K562 (cell line): Measurements from ENCODE around the gene MRPL19. TPM values are rescaled to one million over a fixed set of nuclear protein-coding genes. Genes with fewer than 3 reads are reported as not detected.

Source experiments
- NCOA4 ChIP-seq: fragments of 450-650 bp; IDR thresholded peaks from 2 replicates; pipeline ENCODE4 v1.6.1; 2018; ENCODE audit warnings: mild to moderate bottlenecking; ENCODE audit not compliant: partially characterized antibody
- PTRF ChIP-seq: fragments of 450-650 bp; IDR thresholded peaks from 2 replicates; pipeline ENCODE4 v1.6.1; 2016; ENCODE audit warnings: mild to moderate bottlenecking, missing genetic modification characterization, missing compliant biosample characterization
- RFX5 ChIP-seq: IDR thresholded peaks from 2 replicates; pipeline ENCODE4 v1.6.1; 2011; ENCODE audit warnings: low read depth, mild to moderate bottlenecking, improper control_type of control experiment, low read length
- TRIM28 ChIP-seq: fragments of 450-650 bp; IDR thresholded peaks from 2 replicates; pipeline ENCODE4 v1.6.1; 2017
- polyA plus RNA-seq, 8 experiments: library from polyadenylated mRNA; depleted of rRNA in 4 of 8; stranded (reverse) in 5 of 8; unstranded in 3 of 8; fragments of >200 nt; fragmentation: Nextera tagmentation in 2 of 8; fragmentation: Illumina TruSeq in 1 of 8; extraction: Ambion mirVana in 2 of 8; extraction: Trizol in 1 of 8; gene quantifications; 2 replicates each; pipeline versions ENCODE4 v1.2.1 to v1.2.3, GENCODE V29; 2011 to 2014; ENCODE audit warnings: inconsistent platforms in 1 of 8, missing spikeins in 1 of 8
- total RNA-seq, 7 experiments: library from RNA; depleted of rRNA in 6 of 7; stranded (reverse); fragments of >200 nt in 6 of 7; fragmentation: Illumina TruSeq in 2 of 7; extraction: Trizol in 2 of 7; gene quantifications; 2 replicates each; pipeline versions ENCODE4 v1.2.1 to v1.2.3, GENCODE V29; 2011 to 2021; ENCODE audit warnings: low replicate concordance in 1 of 7
- TF ChIP-seq, protein P1 (sequence below), 2 experiments: fragments of 450-650 bp; IDR thresholded peaks; 2 replicates each; pipeline ENCODE4 v1.6.1; 2016; ENCODE audit warnings: mild to moderate bottlenecking in 2 of 2, borderline replicate concordance in 1 of 2, low read depth in 1 of 2, moderate library complexity in 1 of 2
- TF ChIP-seq, protein P2 (sequence below): IDR thresholded peaks from 2 replicates; pipeline ENCODE4 v1.6.1; 2014; ENCODE audit warnings: antibody characterized with exemption

MRPL19 gene
- total and polyA plus RNA-seq, 9 of the 15 experiments (the other 6 are each of a cell fraction or from before 2014, with no cell fraction given): 9.7 to 65.9 (median 56.1) TPM

DNA sequence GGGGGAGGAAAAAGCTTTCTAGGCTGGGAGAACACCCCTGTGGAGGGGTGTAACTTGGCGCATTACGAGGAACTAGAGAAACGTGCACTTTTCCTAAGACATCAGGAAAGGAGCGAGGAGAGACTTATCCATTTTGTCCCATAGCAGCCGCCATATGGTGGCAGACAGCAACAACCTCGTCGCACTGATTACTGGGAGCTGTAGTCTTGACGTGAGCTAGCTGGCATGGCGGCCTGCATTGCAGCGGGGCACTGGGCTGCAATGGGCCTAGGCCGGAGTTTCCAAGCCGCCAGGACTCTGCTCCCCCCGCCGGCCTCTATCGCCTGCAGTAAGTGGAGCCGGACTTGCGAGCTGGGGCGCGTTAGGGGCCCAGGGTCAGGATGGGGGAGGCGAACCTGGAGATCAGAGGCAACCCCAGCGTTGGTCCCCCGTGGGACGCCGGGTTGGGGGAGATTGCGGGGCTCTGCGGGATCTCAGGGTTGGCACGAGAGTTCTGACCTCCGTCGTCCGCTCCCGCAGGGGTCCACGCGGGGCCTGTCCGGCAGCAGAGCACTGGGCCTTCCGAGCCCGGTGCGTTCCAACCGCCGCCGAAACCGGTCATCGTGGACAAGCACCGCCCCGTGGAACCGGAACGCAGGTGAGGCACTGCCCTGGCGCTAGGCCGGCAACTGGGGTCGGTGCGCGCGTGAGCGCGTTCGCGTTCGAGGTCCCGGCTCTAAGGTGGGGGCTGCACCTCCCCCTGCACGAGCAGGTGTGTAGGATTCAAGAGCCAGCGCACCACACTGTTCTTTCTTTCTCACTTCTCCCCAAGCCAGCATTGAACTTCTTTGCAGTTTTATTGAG, at the start of gene MRPL19 (continued):
- TF ChIP-seq, protein P1, sequence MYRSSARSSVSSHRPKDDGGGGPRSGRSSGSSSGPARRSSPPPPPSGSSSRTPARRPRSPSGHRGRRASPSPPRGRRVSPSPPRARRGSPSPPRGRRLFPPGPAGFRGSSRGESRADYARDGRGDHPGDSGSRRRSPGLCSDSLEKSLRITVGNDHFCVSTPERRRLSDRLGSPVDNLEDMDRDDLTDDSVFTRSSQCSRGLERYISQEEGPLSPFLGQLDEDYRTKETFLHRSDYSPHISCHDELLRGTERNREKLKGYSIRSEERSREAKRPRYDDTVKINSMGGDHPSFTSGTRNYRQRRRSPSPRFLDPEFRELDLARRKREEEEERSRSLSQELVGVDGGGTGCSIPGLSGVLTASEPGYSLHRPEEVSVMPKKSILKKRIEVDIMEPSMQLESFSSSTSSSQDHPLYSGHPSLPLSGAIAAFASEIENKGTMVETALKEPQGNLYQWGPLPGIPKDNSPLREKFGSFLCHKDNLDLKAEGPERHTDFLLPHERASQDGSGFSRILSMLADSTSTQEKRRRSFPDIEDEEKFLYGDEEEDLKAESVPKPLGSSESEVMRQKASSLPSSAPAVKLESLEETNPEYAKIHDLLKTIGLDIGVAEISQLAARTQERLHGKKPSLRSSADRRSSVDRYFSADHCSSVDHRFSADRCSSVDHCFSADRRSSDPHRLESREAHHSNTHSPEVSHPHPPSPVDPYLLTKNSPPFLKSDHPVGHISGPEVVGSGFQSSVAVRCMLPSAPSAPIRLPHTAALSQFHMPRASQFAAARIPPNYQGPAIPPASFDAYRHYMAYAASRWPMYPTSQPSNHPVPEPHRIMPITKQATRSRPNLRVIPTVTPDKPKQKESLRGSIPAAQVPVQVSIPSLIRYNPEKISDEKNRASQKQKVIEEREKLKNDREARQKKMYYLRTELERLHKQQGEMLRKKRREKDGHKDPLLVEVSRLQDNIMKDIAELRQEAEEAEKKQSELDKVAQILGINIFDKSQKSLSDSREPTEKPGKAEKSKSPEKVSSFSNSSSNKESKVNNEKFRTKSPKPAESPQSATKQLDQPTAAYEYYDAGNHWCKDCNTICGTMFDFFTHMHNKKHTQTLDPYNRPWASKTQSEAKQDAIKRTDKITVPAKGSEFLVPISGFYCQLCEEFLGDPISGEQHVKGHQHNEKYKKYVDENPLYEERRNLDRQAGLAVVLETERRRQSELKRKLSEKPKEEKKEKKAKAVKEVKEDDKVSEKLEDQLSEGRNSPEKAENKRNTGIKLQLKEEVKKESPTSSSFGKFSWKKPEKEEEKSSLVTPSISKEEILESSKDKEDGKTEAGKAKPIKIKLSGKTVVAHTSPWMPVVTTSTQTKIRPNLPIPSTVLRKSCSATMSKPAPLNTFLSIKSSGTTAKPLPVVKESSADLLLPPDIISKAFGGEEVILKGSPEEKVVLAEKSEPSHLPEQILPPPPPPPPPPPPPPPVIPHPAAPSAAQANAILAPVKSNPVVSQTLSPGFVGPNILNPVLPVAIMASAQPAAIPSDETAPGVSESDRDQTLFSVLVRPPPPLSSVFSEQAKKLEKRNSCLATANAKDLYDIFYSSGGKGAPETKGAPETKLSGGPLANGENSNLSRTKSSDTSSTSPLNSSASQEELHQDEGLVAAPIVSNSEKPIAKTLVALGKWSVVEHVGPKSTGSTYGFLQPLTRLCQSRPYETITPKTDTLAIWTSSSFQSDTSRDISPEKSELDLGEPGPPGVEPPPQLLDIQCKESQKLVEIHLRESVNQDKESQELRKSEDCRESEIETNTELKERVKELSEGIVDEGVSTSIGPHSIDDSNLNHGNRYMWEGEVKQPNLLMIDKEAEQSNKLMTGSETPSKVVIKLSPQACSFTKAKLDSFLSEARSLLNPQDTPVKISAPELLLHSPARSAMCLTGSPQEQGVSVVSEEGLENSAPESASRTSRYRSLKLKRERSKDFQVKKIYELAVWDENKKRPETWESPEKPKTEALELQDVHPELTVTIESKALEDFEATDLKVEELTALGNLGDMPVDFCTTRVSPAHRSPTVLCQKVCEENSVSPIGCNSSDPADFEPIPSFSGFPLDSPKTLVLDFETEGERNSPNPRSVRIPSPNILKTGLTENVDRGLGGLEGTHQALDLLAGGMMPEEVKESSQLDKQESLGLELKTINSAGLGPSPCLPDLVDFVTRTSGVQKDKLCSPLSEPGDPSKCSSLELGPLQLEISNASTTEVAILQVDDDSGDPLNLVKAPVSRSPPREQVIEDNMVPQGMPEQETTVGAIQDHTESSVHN (IDR thresholded peaks at IDR 0.05; ENCODE audit: borderline replicate concordance in 1 of 2, low read depth in 1 of 2): no peak
- TF ChIP-seq PTRF (no peak), TRIM28 (no peak), RFX5 (no peak), NCOA4 (no peak)
- TF ChIP-seq, protein P2, sequence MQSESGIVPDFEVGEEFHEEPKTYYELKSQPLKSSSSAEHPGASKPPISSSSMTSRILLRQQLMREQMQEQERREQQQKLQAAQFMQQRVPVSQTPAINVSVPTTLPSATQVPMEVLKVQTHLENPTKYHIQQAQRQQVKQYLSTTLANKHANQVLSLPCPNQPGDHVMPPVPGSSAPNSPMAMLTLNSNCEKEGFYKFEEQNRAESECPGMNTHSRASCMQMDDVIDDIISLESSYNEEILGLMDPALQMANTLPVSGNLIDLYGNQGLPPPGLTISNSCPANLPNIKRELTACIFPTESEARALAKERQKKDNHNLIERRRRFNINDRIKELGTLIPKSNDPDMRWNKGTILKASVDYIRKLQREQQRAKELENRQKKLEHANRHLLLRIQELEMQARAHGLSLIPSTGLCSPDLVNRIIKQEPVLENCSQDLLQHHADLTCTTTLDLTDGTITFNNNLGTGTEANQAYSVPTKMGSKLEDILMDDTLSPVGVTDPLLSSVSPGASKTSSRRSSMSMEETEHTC: no peak
